NT2/D1 (cell line): ENCODE data around the gene MED6.
A peak's percentile ranks its signal among the peaks of the same experiment; 100 is the strongest.

Source experiments
- DNase-seq: peaks from one replicate; pipeline ENCODE4 v3.0.0-alpha.2; 2011; ENCODE audit warnings: low read depth, low spot score
- H3K27me3 ChIP-seq: 2 replicates; pipeline ENCODE4 v1.6.0; 2011; ENCODE audit warnings: mild to moderate bottlenecking; ENCODE audit not compliant: insufficient read length, insufficient read depth
- H3K36me3 ChIP-seq: 2 replicates; pipeline ENCODE4 v1.6.1; 2011; ENCODE audit warnings: mild to moderate bottlenecking, low read length, mixed read lengths; ENCODE audit not compliant: insufficient read depth, insufficient read length
- H3K4me1 ChIP-seq: 2 replicates; pipeline ENCODE4 v1.5.1; 2011; ENCODE audit not compliant: insufficient read depth, insufficient read length
- H3K4me3 ChIP-seq: 2 replicates; pipeline ENCODE4 v1.5.1; 2011; ENCODE audit warnings: low read depth; ENCODE audit not compliant: insufficient read length
- H3K9ac ChIP-seq: 2 replicates; pipeline ENCODE4 v1.6.0; 2011; ENCODE audit warnings: low read depth; ENCODE audit not compliant: insufficient read length
- H3K9me3 ChIP-seq: 2 replicates; pipeline ENCODE4 v1.5.1; 2011; ENCODE audit warnings: mild to moderate bottlenecking, low read length; ENCODE audit not compliant: insufficient read depth
- SUZ12 ChIP-seq: IDR thresholded peaks from 2 replicates; pipeline ENCODE4 v1.6.1; 2011; ENCODE audit not compliant: insufficient read length, insufficient read depth; ENCODE audit errors: extremely low read depth
- YY1 ChIP-seq: IDR thresholded peaks from 2 replicates; pipeline ENCODE4 v1.6.1; 2011; ENCODE audit not compliant: insufficient read length, insufficient read depth
- ZNF274 ChIP-seq: IDR thresholded peaks from 2 replicates; pipeline ENCODE4 v1.6.1; 2011; ENCODE audit warnings: mild to moderate bottlenecking, low read depth, low read length

Gene MED6

GRCh38 chr14:70567791-70568190 is 32.7 kb downstream of the MED6 start:
- H3K9me3 ChIP-seq = peaks cover 43% of the 10 kb centered on the region
- no peak overlapping the region for H3K9ac ChIP-seq
- no peaks in the 10 kb centered on the region for H3K27me3 ChIP-seq
- H3K4me3 ChIP-seq = no peak overlapping the region
- no peak for TF ChIP-seq YY1
- TF ChIP-seq SUZ12 = no peak
- TF ChIP-seq ZNF274 = no peak
- peaks cover 11% of the 10 kb centered on the region for H3K36me3 ChIP-seq
- DNase-seq = peak; percentile 22
- H3K4me1 ChIP-seq = no peaks in the 10 kb centered on the region

- no peak for TF ChIP-seq YY1
- no peak for TF ChIP-seq ZNF274
- no peak for TF ChIP-seq SUZ12
- H3K4me3 ChIP-seq = no peak overlapping the region
- H3K4me1 ChIP-seq = no peaks in the 10 kb centered on the region
- no peak for DNase-seq
- H3K9ac ChIP-seq = no peak overlapping the region
- H3K9me3 ChIP-seq = peaks cover 65% of the 10 kb centered on the region
- H3K27me3 ChIP-seq = no peaks in the 10 kb centered on the region
- peaks cover 11% of the 10 kb centered on the region for H3K36me3 ChIP-seq
Observed at GRCh38 chr14:70563869-70564268, 36.6 kb downstream of the MED6 start.

DNA sequence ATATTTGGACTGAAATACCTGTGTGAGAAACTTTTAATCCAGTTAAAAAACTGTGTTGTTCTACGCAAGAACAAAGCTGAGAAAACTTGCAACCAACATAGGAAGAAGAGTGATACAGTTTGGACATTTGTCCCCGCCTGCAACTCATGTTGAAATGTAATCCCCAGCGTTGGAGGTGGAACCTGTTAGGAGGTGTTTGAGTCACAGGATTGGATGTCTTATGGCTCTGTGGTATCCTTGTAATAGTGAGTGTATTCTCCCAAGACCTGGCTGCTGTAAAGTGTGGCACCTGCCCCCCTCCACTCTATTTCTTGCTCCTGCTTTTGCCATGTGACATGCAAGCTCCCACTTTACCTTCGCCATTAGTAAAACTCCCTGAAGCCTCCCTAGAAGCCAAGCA is 37.0 kb downstream of the MED6 start:
- Histone ChIP-seq H3K9me3 (peaks cover 65% of the 10 kb centered on the region), H3K4me3 (no peak overlapping the region)

GRCh38 chr14:70558356-70558755 is 42.1 kb downstream of the MED6 start:
- DNase-seq = no peak
- no peak for TF ChIP-seq ZNF274
- TF ChIP-seq SUZ12 = no peak
- no peak for TF ChIP-seq YY1
- H3K9ac ChIP-seq = no peak overlapping the region
- H3K9me3 ChIP-seq = peaks cover 28% of the 10 kb centered on the region
- no peaks in the 10 kb centered on the region for H3K4me1 ChIP-seq
- no peak overlapping the region for H3K4me3 ChIP-seq
- H3K36me3 ChIP-seq = peaks cover 1% of the 10 kb centered on the region
- no peaks in the 10 kb centered on the region for H3K27me3 ChIP-seq

More for the DNA sequence above, 37.0 kb downstream of the MED6 start:
- Histone ChIP-seq H3K36me3 (peaks cover 11% of the 10 kb centered on the region), H3K4me1 (no peaks in the 10 kb centered on the region), H3K9ac (no peak overlapping the region), H3K27me3 (no peaks in the 10 kb centered on the region)
- no peak for TF ChIP-seq SUZ12
- TF ChIP-seq ZNF274 = no peak
- no peak for TF ChIP-seq YY1
- DNase-seq = no peak

DNA sequence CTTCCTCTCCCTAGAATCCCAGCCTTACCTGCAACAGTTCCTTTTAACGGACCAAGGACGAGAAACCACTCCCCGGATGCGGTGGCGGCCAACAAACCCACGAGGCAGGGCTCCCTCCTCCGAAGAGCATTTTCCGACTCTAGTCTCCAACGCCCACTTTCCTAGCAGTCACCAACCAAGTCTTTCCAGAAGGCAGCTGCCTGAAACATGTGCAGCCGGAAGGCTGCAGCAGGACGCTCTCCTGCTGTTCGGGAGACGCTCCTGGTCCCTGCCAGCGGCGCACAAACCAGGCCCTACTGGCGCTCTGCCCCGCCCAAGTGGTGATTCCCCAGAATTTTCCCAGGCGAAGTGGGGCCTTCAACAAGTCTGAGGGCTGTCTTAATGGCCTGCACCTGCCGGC is 44.6 kb downstream of the MED6 start:
- Histone ChIP-seq H3K27me3 (no peaks in the 10 kb centered on the region), H3K36me3 (no peaks in the 10 kb centered on the region), H3K9ac (no peak overlapping the region), H3K4me1 (no peaks in the 10 kb centered on the region), H3K9me3 (peaks cover 3% of the 10 kb centered on the region; the same call in 1 of the 2 replicates), H3K4me3 (no peak overlapping the region)
- DNase-seq = no peak
- TF ChIP-seq ZNF274 (no peak), SUZ12 (no peak)

DNA sequence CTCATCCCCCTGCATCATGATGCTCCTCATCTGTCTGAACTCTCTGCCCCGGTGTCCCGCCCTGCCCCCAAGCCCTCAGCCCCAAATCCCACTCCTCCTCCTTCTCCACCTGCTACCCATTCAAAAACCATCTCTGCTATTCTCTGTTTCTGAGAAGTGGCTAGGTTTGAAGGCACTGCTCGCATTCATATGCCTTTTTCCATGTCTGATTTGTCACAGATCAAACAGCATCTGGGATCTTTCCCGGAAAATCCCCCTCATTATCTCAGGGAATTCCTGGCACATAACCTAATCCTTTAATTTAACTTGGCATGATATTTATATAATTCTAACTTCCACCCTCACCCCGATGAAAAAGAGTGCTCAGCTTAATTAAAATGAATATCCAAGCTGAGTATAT is 62.4 kb downstream of the MED6 start:
- Histone ChIP-seq H3K4me3 (no peak overlapping the region), H3K36me3 (no peaks in the 10 kb centered on the region), H3K27me3 (no peaks in the 10 kb centered on the region), H3K9ac (no peak overlapping the region), H3K4me1 (no peaks in the 10 kb centered on the region), H3K9me3 (peaks cover 10% of the 10 kb centered on the region)
- DNase-seq = no peak
- TF ChIP-seq SUZ12 (no peak), ZNF274 (no peak), YY1 (no peak)

DNA sequence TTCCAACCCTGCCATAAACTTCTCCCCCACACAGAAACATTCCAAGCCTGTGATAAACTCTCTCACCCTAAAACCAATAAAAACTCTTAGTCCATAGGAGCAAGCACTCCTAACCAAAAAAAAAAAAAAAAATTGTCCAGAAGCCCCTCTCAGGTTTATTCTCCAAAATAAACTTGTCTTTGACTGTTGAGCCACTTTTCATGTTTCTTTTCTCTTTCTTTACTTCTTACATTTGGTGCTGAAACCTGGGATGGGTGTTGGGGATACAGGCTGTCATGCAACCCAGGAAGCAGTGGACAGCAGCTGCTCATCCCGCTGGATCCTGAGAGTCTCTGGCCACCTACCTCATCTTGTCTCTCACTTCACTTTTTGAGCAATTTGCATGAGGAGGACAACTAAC is 63.6 kb downstream of the MED6 start:
- H3K9ac ChIP-seq = no peak overlapping the region
- no peaks in the 10 kb centered on the region for H3K27me3 ChIP-seq
- peaks cover 10% of the 10 kb centered on the region for H3K9me3 ChIP-seq
- H3K36me3 ChIP-seq = no peaks in the 10 kb centered on the region
- no peak for DNase-seq
- no peak overlapping the region for H3K4me3 ChIP-seq
- TF ChIP-seq SUZ12 (no peak), YY1 (no peak), ZNF274 (no peak)
- no peaks in the 10 kb centered on the region for H3K4me1 ChIP-seq

- TF ChIP-seq SUZ12 (no peak), ZNF274 (no peak)
- H3K4me1 ChIP-seq = no peaks in the 10 kb centered on the region
Observed at GRCh38 chr14:70534904-70535303, 65.6 kb downstream of the MED6 start, which contains the start of gene ADAM20. TSS of gene ADAM20 (minus strand) at chr14:70535004. CDS start at chr14:70524757, 10,247 bp downstream.

More at GRCh38 chr14:70534904-70535303, 65.6 kb downstream of the MED6 start, which contains the start of gene ADAM20:
- H3K36me3 ChIP-seq = no peaks in the 10 kb centered on the region
- DNase-seq = no peak
- no peaks in the 10 kb centered on the region for H3K27me3 ChIP-seq
- no peak within 1 kb of the TSS for H3K4me3 ChIP-seq
- peaks cover 10% of the 10 kb centered on the region for H3K9me3 ChIP-seq
- H3K9ac ChIP-seq = no peak within 1 kb of the TSS
